Mucosa of gallbladder (tissue), 1 donor: ENCODE measurements around the gene RNF19B. TPM values are rescaled to one million over a fixed set of nuclear protein-coding genes. Genes with fewer than 3 reads are reported as not detected.

ENCODE experiments used
- DNase-seq: peaks from one replicate; pipeline ENCODE4 v3.0.0-alpha.2; 2020; ENCODE audit warnings: low spot score
- total RNA-seq: library from RNA; stranded (reverse); gene quantifications from one replicate; pipeline ENCODE4 v1.2.1, GENCODE V29; 2021
- donor health status: DM: no; HTN: no; CAD: no.

Gene RNF19B
- total RNA-seq, 1 donor from 2014 or later, result 31.4 TPM

DNA sequence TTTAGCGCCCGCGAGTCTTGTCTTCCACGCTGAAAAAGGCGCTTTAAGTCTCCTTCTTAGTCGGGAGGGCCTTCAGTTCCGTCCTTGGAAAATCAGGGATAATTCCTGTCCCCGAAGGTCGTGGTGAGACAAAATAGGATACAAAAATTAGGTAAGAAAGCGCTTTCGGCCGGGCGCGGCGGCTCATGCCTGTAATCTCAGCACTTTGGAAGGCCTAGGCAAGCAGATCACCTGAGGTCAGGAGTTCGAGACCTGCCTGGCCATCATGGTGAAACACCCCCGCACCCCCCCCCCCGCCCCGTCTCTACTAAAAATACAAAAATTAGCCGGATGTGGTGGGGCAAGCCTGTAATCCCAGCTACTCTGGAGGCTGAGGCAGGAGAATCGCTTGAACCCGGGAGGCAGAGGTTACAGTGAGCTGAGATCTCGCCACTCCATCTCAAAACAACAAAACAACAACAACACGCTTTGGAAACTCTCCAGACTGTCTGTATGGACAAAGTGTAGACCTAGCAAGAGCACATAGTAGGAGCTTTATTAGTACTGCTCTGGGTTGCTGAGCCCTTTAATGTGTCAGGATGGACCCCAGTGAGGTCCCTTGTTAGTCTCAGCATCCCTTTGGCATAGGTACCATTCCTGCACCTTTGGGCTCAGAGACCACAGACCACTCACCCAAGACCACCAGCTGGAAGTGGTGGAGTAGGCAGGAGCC lies 62.6 kb downstream of the RNF19B start:
- DNase-seq, result no peak

DNA sequence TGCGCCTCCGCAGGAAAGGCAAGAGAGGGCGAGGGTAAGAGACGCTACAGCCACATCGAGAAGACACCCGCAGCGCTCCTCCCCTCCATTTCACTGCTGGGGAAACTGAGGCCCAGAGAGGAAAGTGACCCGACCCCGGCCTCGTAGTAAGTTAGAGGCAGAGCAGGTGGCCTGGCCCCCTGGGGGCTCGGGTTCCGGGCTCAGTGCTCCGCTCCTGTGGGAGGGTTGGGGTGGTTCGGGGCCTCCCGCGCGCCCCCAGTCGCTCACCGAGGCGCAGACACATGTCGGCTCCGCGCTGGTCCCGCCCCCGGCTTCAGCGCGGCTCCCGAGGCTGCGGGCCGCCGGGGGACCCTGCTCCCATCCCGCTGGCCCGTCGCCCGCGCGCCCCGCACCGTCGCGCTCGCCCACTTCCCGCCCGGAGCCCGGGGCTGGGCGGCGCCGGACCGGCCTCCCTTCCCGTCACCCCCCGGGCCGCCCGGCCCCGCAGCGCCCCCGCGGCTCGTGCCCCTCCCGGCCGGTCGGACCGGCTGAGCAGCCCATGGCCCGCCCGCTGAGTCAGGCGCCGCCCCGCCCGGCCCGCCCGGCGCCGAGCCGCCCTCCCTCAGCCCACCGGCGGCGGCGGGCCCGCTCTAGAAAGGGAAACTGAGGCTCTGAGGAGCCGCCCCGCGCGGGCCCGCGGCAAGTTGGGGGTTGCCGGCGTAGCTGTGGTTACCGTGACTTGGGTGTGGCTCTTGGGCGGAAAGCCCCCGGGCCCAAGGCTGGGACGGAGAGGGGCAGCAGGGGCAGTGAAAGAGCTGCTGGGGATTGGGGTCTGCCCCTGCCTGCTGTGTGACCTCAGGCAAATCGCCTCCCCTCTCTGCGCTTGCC lies 63.4 kb downstream of the RNF19B start, which contains the start of gene TMEM54:
Gene TMEM54 (minus strand): TSS at position 434 of the 867 bp plus-strand sequence. CDS start 151 bp downstream, at position 283.
- DNase-seq, result peak; percentile 70

DNA sequence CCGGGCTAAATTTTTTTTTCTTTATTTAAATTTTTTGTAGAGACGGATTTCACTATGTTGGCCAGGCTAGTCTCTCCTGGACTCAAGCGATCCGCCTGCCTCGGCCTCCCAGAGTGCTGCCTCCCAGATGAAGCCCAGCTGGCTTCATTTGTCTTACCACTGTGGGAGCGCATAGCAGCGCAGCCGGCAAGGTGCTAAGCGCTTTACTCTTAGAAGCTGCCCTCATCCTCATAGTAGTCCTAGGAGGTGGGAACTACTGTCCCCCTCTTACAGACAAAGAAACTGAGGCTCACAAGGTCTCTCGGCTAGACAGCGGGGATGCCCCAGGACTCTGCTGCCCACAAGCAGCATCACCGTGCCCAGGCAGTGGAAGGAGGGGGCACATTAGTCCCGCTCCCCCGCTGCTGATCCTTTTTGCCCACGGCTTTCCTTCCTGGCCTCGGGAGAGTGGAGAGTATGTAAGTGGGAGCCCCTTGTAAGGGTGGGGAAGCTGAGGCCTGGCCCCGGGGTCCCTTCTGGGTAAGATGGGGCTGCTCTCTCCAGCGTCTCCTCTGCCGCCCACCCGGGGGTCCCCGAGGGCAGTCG lies 64.1 kb downstream of the RNF19B start:
- DNase-seq, result no peak

DNA sequence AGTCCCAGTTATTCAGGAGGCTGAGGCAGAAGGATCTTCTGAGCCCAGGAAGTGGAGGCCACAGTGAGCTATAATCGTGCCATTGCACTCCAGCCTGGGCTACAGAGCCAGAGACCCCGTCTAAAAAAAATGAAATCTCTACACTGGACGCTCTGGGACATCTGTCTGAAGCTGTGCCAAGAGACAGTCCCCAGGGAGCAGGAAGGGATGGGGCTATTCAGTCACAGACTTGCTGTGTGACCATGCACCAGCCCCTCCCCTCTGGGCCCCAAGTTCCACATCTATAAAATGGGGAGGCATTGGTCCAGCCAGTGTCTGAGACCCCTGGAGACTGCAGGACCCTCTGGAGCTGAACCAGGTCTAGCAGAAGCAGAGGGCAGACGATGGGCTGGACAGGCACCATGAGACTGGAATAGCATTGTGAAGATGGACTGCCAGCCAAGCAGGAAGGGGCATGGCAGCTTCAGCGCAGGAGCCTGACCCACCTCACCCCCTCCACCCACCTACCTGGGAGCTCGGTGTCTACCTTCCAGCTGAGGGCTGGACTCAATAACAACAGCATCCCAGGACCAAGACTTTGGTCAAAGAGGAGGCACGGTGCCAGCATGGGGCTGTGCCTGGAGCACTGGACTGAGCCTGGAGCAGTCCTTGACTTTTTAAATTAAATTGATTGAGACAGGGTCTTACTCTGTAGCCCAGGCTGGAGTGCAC lies 64.9 kb downstream of the RNF19B start:
- no peak for DNase-seq

DNA sequence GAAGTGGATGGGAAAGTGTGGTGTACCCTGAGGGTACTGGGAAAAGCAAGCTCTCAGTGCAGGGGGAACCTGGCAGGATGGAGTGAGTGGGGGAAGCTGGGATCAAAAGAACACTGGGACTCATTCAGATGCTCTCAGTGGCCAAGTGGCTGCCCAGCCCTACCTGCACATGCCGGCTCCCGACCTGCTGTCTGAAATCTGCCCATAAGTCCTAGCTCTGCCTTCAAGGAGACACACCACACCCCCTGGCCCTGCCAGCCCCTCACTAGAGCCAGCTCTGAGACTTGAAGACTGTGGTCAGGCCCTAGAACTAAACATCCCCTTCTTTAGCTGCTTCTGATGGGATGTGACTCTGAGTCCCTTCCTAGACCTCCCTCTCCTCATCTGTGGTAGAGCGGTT lies 65.7 kb downstream of the RNF19B start:
- no peak for DNase-seq

DNA sequence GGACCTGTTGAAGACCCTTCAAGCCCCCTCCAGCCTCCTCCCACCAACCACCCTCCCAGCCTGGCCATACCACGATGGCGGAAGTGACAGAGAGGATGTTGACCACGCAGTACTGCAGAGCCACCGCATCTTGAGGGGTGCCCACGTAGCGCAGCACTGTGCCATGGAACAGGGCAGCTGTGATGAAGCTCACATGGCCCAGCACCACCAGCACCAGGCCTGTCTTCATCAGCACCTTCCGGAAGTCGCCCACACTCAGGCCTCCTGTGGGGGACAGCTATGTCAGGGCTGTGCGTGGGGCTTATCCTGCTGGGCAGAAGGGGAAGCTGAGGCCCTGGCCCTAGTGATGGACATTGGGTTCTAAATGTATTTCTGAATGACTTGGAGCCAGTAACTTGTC lies 66.6 kb downstream of the RNF19B start:
- no peak for DNase-seq

DNA sequence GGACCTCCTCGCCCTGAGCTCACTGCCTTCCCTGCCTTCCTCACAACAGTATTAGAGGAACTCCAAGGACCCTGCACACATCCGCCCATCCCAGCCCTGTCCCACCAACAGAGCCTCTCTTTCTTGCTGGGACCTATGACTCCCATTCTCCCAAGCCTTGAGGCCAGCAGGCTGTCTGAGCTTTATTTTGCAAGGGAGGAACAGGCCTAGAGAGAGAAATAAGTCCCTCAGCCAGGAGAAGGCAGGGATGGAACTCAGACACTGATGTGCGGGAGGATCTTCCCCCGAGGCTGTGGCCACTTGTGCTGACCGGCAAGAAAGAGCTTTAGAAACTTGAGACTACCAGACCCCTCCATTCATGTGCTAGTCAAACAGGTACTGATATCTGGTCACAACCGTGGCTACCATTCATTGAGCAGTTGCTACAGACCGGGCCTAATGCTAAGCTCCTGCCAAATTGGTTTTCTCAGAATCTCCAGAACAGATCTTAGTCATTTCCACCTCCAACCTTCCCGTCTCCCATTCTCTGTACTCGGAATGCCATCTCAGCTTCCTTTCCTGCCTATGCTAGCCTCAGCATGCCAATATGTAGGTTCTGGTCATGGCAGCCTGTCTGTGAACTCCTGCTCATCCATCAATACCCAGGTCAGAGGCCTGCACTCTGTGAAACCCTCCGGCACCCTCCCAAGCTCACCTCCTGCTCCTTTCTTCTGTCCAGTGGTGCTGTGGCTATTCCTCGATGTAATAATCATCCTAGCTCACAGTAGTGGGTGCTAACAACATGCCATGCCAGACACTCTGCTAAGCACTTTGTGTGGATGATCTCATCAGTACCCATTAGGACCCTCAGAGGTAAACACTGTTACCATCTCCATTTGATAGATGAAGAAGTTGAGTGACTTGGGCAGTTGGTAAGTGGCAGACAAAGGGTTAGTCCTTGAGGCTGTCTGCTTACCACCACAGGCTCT lies 67.2 kb downstream of the RNF19B start:
- DNase-seq, result no peak

DNA sequence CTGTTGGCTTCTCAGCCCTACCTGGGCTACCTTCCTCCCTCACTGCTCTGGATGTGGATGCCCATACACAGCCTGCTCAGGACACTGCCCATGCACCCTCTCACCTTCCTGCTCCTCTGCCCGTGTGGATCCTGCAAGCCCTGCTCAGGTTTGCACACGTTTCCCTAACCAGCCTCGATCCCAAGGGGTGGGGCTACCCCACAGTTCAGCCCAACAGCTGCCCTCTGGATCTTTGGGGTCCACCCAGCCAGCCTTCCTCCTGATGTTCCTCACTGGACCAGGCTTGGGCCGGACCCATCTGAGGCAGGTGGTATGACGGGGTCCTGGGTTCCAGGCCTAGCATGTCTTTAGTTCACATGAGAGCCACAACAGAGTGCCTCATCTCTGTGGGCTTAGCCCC lies 68.2 kb downstream of the RNF19B start:
- no peak for DNase-seq

DNA sequence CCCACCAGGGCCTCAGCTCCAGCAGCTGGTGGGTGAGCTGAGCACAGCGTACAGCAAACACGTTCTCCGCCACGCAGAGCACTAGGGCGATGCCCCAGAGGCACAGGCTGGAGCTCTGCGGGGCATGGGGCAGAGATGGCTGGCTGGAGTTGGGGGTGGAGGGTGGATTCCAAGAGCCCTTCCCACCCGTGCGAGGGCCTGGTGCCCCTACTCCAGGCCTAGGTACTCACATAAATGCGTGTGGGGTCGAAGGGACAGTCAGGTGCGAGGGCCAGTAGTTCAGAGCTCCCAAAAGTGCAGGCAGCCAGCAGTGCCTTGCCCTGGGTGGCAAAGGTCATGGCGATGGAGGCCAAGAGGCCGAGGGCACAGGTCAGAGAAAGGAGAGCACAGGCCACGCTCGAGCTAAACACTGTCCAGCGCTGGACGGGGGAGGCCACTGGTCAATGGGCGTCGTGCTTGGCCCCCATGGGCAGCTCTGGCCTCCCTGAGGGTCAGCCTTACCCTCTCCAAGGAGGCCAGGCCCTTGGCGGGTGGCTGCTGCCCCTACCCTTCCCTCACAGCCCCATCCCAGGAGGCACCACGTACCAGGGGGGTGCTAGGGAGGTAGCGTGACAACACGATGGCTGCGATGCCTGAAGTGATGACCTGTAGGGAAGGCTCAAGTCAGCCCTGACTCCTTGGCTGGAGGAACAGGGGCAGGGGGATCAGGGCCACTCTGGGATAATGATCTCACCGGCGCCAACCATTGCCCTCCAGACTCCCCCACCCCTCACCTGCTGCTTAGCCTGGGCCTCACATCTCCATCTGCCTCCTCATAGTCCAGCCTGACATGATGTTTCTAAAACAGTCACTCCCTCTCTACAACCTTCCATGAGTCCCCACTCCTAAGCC lies 69.0 kb downstream of the RNF19B start:
- no peak for DNase-seq

DNA sequence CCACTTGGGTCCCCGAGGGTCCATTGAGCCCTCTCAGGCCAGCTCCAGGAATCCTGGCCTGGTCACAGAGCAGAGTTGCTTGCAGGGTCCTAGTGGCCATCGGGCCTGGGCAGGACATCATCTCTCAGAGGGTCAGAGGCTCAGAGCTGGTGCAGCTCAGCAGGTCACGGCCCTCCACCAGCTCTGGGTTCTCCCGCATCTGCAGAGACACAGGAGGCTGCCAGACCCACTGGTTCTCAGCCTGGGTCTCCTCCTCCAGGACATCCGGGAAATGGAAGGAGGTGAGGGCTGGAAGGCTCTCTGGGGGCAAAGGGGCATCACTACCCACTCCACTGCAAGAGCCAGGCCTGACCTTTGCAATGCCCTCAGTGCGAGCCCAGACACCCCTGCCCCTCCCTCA lies 69.9 kb downstream of the RNF19B start:
- no peak for DNase-seq

DNA sequence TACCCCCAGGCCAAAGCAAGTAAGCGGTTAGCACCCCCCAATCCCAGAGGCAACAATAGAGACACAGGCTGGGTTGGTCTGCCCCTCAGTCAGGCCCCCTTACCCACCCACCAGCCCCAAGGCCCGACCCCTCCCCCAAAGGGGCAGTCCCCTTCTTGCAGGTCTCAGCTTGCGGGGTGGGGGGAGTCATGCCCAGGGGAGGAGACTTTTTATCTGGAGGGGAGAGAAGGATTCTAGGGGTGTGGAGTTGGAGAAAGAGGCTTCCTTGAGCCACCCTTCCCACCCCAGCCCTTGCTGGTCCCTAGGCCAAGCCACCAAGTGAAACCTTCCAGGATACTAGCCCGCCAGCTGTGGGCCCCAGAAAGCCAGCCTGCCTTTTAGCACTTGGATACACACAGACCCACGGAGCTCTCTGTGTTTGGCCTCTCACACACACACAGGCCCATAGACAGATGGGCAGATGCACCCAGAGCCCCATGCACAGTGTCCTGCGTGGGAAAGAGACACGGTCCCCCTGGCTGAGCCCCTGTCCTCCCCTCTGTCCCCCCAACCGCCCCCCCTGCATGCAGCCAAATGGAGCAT lies 70.5 kb downstream of the RNF19B start:
- no peak for DNase-seq

DNA sequence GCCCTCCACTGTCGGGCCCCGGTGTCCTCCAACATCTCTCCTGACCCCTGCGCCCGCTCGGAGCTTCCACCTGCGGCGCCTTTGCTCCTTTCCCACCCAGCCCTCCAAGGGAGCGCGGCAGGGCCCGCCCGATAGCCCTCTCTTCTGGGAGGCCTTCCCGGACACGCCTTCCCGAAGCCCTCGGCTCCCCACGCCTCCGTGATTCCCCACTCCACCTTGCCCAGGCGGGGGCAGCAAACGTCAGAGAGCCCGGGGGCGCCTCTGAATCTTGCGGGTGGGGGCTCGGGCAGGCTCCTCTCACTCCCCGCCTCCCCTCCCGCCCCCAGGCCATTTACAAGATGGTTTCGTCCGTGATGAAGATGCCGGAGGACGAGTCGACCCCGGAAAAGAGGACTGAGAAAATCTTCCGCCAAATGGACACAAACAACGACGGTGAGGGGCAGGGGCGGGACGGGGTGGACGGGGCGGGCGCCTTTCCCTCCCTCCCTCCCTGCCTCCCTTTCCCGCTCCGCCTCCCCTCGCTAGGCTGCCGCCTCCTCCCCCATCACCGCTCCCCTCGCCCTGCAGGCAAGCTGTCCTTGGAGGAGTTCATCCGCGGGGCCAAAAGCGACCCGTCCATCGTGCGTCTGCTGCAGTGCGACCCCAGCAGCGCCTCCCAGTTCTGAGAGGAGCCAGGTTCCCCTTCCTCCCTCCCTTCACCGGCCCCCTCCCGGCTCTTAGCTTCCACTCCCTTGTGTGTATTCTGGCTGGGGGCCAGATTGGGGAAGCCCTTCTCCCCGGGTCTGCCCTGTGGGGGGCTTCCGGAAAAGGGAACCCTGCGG lies 71.2 kb downstream of the RNF19B start:
- no peak for DNase-seq

DNA sequence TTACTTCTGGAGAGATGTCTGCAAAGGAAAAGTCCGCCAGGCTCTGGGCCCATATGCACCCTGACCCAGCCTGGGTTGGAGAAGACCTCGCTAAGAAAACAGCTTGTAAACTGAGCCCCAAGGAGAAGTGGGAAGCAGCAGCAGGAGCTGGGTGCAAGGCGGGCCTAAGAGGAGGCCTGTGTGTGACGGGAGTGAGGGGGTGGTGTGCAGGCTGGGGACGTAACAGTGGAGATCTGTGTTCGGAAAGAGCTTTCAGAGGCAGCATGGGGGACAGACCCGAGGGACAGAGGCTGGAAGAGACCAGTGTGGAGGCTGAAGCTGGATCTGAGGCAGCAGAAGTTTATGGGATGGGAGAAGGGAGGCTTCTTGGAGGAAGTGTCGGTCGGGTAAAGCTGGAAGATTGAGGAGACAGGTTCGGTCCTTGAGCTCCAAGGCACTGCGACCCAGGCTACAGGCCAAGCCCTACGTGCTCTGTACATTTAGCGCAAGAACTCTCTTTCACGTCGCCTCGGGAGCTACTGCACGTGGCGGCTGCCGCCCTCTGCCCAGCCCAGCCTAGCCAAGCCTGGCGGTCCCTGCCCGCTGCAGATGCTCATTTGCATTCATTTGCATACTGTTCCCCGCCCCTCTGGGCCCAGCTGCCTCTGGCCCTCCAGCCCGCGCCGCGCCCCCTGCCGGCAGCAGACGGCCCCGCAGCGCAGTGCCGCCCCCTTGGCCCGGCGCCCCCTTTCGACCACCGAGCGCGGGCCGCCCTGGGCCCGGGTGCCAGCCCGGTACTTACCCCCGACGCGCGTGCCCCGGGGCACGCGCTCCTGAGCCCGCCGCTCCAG lies 72.0 kb downstream of the RNF19B start:
- DNase-seq, result no peak

DNA sequence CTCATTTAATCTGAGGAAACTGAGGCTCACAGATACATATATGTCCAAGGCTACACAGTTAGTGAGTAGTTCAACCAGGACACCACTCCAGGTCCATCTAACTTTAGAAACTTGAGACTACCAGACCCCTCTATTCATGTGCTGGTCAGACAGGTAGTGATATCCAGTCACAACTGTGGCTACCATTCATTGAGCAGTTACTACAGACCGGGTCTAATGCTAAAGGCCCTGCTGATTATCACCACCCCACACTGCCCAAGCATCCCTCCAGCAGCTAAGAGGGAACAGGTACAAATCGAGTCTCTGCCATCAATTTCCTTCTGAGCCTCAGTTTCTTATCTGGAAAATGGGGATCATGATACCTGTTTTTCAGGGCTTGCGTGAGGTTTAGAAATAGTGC lies 73.0 kb downstream of the RNF19B start:
- DNase-seq, result no peak

DNA sequence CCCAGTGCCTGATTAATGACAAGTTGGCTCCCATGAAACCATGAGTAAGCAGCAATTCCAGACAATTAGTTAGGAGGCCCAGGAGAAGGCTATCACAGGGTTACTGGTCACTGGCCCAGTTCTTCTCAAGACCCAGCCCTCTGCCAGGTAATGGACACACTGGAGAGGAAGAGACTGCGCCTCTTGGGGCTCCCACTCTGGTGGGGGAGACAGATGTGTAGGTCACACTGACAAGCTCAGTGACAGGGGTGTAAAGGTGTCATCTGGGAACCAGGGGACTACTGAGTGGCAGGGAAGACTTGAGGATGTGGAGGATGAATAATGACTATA lies 73.4 kb downstream of the RNF19B start:
- no peak for DNase-seq

DNA sequence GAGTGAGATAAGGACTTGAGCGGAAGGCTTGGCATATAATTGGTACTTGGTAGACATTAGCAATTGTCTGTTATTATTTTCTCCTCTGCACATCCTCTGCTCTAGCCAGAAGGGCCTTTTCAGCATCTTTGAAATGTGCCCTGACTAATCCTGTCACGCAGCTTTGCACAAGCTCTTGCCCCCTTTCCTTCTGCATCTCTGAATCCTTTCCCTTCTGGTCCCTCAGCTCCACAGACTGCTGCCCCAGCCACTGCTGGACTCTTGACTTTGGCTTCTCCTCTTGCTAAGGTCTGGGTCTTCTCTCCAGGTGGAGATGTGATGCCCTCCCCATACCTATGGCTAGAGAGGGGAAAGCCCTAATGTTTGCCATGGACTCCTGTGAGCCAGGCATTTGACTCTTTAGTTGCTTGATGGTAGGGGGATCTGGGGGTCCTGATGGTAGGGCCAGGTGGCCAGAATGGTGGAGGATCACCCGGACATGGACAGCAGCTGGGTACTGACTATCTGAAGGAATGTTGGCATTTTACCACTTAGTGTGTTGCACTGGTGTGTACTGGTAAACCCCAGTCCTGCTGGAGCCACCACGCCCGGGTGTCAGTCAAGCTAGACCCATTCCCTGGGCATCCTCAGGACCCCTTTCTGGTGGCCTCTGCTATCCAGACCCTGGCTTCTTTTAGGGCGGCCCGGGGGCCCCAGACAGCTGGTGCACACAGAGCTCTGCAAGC lies 73.9 kb downstream of the RNF19B start:
- no peak for DNase-seq

DNA sequence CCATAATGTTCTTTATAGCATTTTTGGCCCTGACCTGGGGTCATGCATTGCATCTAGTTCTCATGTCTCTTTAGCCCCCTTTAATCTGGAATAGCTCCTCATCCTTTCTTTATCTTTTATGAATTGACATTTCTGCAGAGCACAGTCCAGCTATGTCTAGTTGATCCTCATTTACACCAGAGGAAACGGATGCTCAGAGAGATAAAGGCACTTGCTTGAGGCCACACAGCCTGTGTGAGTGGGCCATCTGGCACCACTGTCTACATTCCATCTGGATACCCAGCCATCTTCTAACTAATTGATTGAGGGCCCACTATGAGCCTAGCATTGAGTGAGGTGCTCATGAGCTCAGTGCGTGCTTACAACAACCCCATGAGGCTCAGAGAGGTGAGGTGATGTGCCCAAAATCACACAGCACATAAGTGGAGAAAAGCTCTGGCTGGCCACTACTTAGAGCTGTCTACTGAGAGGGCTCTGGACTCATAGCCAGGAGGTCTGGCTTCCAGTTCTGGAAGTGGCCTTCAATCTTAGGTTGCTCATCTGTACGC lies 74.8 kb downstream of the RNF19B start:
- DNase-seq, result no peak
